LNCAP (cell line): ENCODE data around the gene RP9.

Experiments used
- CTCF ChIP-seq: fragments of 450-650 bp; IDR thresholded peaks from 2 replicates; pipeline ENCODE4 v1.5.1; 2017; ENCODE audit warnings: mild to moderate bottlenecking

The RP9 gene

DNA sequence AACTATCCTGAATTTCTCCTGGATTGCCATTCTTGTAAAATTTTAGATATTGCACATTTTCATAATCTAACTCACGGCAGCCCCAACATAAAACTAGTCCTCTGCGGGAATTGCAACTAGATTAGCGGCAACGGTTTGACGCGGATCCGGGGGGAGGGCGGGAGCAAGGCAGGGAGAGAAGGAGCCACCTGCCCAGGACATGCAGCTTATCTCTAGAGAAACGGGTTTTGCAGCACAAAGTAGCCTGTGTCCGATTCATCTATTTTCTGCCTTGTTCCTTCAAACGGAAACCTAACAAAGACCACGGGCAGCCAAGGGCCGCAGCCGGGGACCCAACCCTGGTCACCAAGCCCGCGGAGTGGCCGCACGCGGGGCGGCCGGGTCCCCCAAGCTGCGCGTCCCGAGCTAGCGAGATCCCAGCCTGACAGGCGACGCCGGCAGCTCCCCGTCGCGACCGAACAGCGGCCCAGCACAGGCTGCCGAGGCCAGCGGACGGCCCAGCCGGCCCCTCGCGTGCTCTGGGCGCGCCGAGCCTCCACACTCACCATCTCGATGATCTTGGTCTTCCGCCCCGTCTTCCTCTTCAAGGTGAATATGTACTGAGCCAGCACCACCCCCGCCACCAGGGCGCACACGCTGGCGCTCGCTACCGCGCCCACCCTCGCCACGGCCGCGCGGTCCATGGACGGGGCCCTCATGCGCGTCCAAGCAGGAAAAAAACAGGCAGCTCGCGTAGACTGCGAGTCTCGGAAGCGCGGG is 47.0 kb downstream of the RP9 start, which contains the start of gene NT5C3A:
NT5C3A (minus strand) TSS at position 754 of the 759 bp plus-strand sequence; CDS start at position 683, 71 bp downstream.
- TF ChIP-seq CTCF = no peak

DNA sequence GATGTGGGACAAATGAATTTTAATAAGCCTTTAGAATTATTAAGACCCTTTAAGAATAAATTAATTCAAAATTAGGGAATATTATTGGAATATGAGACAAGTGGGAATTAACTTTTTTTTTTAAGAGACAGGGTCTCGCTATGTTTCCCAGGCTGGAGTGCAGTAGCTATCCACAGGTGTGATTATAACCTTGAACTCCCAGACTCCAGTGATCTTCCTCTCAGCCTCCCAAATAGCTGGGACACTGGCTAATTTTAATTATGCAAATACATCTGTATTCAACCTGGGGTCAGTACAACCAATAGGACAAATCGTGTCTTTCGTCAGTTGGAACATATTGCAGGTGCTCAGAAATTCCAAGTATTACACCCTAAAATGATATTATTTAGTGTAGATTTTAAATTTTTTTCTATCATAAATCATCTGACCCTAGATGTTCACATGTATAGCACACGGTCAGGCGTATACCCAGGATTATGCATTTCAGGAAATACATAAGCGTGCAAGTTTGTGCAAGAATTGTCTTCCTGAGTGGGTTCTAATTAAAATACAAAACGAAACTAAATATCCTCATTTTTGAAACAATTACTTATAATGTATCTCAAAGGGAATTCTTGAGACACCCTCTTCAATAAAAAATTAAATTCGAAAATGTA is 47.8 kb downstream of the RP9 start:
- no peak for TF ChIP-seq CTCF

DNA sequence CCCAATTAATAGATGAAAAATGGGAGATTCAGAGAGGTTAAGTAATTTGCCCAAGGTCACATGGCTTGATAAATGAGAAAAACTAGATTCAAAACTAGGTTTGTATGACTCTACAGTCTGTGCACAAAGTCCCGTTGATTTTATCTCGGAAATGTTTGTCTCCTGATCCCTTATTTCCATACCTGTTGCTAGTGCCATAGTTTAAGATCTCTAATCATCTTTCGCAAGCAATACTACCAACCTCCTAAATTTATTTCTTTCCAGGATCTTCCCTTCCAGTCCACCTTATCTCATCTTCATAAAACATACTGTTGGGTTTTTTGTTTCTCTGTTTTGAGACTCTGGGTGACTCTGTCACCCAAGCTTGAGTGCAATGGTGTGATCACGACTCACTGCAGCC is 49.6 kb downstream of the RP9 start:
- no peak for TF ChIP-seq CTCF

DNA sequence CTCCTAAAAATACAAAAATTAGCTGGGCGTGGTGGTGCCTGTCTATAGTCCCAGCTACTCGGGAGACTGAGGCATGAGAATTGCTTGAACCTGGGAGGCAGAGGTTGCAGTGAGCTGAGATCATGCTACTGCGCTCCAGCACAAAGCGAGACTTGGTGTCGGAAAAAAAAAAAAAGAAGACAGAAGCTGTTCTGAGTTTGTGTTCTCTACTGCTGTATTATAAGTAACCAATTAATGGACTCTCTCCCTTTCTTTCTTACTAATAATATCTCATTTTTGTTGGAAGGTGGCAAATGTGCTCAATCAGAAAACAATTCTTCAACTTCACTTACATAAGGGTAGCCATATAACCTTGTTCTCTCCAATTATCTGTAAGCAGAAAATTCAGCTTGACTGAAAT is 54.0 kb downstream of the RP9 start:
- TF ChIP-seq CTCF = no peak

DNA sequence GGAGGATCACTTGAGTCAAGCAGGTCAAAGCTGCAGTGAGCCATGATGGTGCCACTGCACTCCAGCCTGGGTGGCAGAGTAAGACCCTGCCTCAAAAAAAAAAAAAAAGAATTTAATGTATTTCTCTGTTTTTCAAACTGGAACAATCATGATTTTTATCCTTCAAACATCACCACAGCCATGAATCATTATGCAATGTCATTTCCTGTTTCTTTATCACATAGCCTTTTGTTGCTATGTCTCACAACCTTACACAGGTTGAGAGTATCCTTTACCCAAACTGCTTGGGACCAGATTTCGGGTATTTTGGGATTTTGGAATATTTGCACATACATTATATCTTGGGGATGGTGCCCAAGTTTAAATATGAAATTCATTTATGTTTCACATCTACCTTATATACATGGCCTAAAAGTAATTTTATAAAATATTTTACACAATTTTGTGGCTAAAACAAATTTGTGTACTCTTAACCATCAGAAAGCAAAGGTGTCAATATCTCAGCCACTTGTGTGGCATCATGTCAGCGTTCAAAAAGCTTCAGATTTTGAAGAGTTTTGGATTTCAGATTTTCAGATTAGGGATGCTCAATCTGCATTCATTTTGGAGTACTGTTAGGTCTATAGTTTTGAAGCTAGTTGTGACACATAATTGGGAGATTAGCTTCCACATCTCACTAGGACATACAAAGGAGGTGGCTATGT is 54.8 kb downstream of the RP9 start:
- TF ChIP-seq CTCF = no peak

GRCh38 chr7:33053721-33054120 is 55.5 kb downstream of the RP9 start:
- TF ChIP-seq CTCF = no peak

DNA sequence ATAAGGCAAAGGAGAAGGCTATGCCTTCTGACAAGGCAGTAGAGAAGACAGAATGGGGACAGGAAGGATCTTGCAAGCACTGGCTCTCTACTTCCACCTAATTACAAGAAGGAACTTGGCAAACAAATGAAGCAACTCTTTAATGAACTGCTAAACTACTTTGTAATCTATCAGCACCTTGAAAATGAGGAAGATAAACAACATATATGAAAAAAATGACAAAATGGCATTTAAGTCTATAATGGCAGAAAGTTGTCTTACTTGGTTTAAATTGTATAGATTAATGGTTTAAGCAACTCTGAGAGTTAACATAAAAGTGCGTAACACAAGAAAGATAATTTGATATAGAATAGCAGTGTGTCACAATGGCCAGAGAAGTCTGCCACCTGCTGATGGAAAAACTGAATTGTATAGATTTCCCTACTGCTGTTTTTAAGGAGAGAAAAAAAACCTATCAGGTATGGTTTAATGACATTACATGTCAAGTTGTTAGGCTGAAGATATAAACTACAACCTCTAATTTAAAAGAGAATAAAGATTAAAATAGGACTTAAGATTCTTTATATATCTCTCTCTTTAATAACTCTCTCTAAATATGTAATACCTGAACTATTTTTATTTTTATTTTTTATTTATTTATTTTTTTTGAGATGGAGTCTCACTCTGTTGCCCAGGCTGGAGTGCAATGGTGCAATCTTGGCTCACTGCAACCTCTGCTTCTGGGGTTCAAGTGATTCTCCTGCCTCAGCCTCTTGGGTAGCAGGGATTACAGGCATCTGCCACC is 58.5 kb downstream of the RP9 start:
- peak; percentile 77 for TF ChIP-seq CTCF
